Gastroesophageal sphincter (tissue), 4 donors: ENCODE measurements around the gene P2RY14. TPM values are rescaled to one million over a fixed set of nuclear protein-coding genes. Genes with fewer than 3 reads are reported as not detected.
"Not testable (repeated sequence)": the region's sequence is repeated elsewhere in the genome, so short reads cannot be mapped to it uniquely, and the experiment has no call there.

Experiments
- ATAC-seq: fragments of 150-250 bp; one replicate; pipeline ENCODE4 v1.9.1; 2016; ENCODE audit warnings: mild to moderate bottlenecking, moderate library complexity
- H3K27ac ChIP-seq, 4 donors: fragments of 200-600 bp; sonication (generic) in 3 of 4; 1 replicate in 3 of 4; 2 replicates in 1 of 4; pipeline ENCODE4 v1.5.1; 2016 to 2019
- H3K27me3 ChIP-seq: fragments of 200-600 bp; sonication (generic); one replicate; pipeline ENCODE4 v1.5.1; 2019
- H3K36me3 ChIP-seq, 2 donors: fragments of 200-600 bp; sonication (generic); one replicate each; pipeline ENCODE4 v1.5.1; 2019; ENCODE audit warnings: control low read depth in 1 of 2
- H3K4me1 ChIP-seq, 3 donors: fragments of 200-600 bp; sonication (generic); 1 replicate in 2 of 3; 2 replicates in 1 of 3; pipeline ENCODE4 v1.5.1; 2016 to 2019; ENCODE audit warnings: control low read depth in 2 of 3
- H3K4me3 ChIP-seq, 2 donors: fragments of 200-600 bp; sonication (generic); one replicate each; pipeline ENCODE4 v1.5.1; 2019; ENCODE audit warnings: mild to moderate bottlenecking in 1 of 2, moderate library complexity in 1 of 2
- H3K9me3 ChIP-seq, 3 donors: fragments of 200-600 bp; sonication (generic); one replicate each; pipeline ENCODE4 v1.5.1; 2017 to 2019; ENCODE audit warnings: control low read depth in 2 of 3
- EP300 ChIP-seq: sonication (generic); formaldehyde crosslinking; IDR thresholded peaks from one replicate; pipeline ENCODE4 v1.6.1; 2017; ENCODE audit warnings: antibody characterized with exemption, mild to moderate bottlenecking
- POLR2A ChIP-seq, 2 donors: fragments of 450-650 bp; IDR thresholded peaks; one replicate each; pipeline ENCODE4 v1.6.1; 2017; ENCODE audit warnings: antibody characterized with exemption in 2 of 2, mild to moderate bottlenecking in 2 of 2, moderate library complexity in 1 of 2
- POLR2AphosphoS5 ChIP-seq: sonication (generic); formaldehyde crosslinking; IDR thresholded peaks from one replicate; pipeline ENCODE4 v1.6.1; 2017; ENCODE audit warnings: antibody characterized with exemption
- WGBS, 2 donors: methylation state at CpG; one replicate each; pipeline ENCODE4 v1.1.5; 2018; ENCODE audit warnings: low coverage in 1 of 2; 5-methylcytosine and 5-hydroxymethylcytosine counted together
- total RNA-seq, 4 donors: library from RNA; depleted of rRNA; stranded (reverse); fragments of >200 nt; gene quantifications; one replicate each; pipeline ENCODE4 v1.1.0, GENCODE V29; 2016
- TF ChIP-seq, protein P1 (sequence below), 4 experiments: fragments of 200-600 bp in 2 of 4; fragments of 450-650 bp in 2 of 4; sonication (generic) in 1 of 4; IDR thresholded peaks; one replicate each; pipeline ENCODE4 v1.5.1; 2017 to 2019; ENCODE audit warnings: antibody characterized with exemption in 4 of 4, mild to moderate bottlenecking in 2 of 4, moderate library complexity in 2 of 4

The P2RY14 gene
- total RNA-seq, 4 donors from 2014 or later, result 1.8 to 90.5 (median 16.2) TPM

DNA sequence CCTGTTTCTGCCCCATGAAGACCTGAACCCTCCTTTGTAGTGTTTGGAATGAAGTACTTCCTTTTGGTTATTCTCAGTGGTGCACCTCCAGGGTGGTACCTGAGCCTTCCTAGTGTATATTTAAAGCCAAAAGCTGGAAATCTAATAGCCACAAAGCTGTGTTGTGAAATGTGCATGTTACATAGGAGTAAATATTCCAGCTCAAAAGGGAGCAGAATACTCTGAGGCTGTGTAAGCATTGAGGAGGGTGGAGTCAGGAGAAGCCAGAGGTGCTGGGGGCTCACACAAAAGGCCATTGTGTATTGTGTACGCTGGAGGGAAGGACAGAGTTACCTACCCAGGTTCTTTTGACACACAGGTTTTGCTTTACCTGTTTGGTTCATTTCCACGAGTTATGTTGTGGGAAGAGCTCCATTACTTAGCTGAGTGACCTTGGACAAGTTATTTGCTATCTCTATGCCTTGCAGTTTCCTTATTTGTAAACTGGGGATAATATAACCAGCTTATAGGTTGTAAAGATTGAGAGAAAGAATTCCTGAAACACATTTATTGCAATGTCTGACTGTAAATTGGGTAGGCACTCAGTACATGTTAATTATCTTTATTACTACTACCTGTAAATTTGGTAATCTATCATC, 100.0 kb downstream of the P2RY14 start:
- Histone ChIP-seq H3K4me3 (no peak overlapping the region), H3K4me1 (no peaks in the 10 kb centered on the region), H3K36me3 (no peaks in the 10 kb centered on the region), H3K9me3 (no peaks in the 10 kb centered on the region), H3K27me3 (no peaks in the 10 kb centered on the region), H3K27ac (no peak overlapping the region)
- ATAC-seq, result no peak
- TF ChIP-seq, protein P1, sequence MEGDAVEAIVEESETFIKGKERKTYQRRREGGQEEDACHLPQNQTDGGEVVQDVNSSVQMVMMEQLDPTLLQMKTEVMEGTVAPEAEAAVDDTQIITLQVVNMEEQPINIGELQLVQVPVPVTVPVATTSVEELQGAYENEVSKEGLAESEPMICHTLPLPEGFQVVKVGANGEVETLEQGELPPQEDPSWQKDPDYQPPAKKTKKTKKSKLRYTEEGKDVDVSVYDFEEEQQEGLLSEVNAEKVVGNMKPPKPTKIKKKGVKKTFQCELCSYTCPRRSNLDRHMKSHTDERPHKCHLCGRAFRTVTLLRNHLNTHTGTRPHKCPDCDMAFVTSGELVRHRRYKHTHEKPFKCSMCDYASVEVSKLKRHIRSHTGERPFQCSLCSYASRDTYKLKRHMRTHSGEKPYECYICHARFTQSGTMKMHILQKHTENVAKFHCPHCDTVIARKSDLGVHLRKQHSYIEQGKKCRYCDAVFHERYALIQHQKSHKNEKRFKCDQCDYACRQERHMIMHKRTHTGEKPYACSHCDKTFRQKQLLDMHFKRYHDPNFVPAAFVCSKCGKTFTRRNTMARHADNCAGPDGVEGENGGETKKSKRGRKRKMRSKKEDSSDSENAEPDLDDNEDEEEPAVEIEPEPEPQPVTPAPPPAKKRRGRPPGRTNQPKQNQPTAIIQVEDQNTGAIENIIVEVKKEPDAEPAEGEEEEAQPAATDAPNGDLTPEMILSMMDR (IDR thresholded peaks at IDR 0.05), result no peak
- TF ChIP-seq POLR2A (IDR thresholded peaks at IDR 0.05), result no peak
- TF ChIP-seq POLR2AphosphoS5, result no peak
- TF ChIP-seq EP300, result no peak
- 83 to 95% methylated on average over 2 of the region's 2 CpGs for WGBS, 2 donors

DNA sequence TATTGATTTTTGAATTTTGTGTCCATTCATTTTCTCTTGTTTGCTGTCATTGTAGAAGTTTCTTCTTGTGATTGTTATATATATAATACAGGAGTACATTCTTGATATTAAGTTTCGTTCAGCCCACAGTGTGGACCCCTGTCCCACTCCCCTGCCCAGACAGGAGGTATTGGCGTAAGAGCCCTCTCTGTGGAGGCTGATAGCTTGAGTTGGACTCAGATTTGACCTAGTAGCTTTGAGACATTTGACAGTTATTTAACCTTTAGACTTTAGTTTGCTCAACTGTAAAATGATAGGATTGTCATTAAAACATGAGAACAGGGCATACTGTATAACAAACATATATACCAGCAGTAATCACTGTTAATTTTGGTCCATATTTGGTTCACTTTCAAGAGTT, 102.4 kb downstream of the P2RY14 start:
- no peaks in the 10 kb centered on the region for H3K9me3 ChIP-seq
- H3K36me3 ChIP-seq, result no peaks in the 10 kb centered on the region
- no peak for ATAC-seq
- TF ChIP-seq POLR2AphosphoS5 (no peak), POLR2A (IDR thresholded peaks at IDR 0.05) (no peak), EP300 (no peak)
- no peak overlapping the region for H3K4me3 ChIP-seq
- H3K27ac ChIP-seq, result no peak overlapping the region
- no peaks in the 10 kb centered on the region for H3K27me3 ChIP-seq
- no peaks in the 10 kb centered on the region for H3K4me1 ChIP-seq
- WGBS, 2 donors, result 86 to 95% methylated on average over 1 to 2 of the region's 2 CpGs

DNA sequence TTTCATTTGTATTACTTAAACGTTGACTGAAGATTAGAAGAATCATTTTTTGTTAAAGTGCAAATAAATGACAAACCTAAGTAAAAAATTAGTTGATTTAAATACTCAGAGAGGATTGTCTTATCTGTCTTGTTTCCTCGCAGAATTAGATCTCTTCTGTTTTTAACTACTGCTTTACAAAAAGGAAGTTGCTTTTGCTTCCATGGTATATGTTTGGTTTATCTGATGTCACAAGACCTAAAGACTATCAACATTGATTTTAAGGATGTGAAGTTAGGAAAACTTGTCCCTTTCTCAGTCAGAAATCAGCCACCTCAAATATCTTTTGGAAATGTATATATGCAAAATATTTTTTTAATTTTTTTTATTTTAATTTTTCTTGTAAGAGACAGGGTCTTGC, 104.0 kb downstream of the P2RY14 start:
- no peak for ATAC-seq
- WGBS, 2 donors, result 48 to 63% methylated on average over 2 of the region's 2 CpGs
- no peak for TF ChIP-seq POLR2AphosphoS5
- no peak for TF ChIP-seq POLR2A (IDR thresholded peaks at IDR 0.05)
- TF ChIP-seq EP300, result no peak
- TF ChIP-seq, protein P1 (IDR thresholded peaks at IDR 0.05), result no peak

DNA sequence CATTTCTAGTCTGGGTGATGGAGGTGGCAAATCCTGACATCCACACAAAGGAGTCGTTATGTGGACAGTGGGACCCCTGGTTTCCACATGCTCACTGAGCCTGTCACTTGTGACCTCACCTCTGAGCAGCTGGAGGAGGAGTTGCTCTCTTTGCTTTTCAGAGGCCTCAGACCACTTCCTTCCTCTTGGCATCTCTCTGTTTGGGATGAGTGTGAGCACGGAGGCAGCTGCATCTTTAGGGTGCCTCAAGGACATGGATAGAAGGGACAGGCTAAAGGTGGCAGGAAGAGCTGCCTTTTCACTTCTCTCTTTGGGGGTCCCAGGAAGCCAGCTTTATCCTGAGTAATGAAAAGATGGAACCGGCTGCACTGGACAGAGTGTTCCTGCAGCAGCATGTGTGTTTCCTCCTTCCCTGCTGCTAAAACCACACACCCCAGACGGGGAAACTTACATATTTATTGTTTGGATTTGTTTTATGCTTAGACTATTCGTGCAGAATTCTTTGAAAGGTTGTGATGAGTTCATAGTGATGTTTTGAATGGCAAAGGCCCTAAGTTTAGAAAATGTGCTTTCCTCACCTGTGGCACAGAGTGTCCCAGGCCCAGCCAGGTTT, 107.1 kb downstream of the P2RY14 start:
- WGBS, 2 donors, result 65 to 73% methylated on average over 3 to 4 of the region's 5 CpGs
- ATAC-seq, result peak; percentile 56
- H3K27ac ChIP-seq, result peak overlapping the region in 3 of 4 donors; percentile 0 to 65 (median 13)

More for the DNA sequence above, 104.0 kb downstream of the P2RY14 start:
- no peaks in the 10 kb centered on the region for H3K36me3 ChIP-seq
- H3K4me1 ChIP-seq, result no peaks in the 10 kb centered on the region
- no peaks in the 10 kb centered on the region for H3K27me3 ChIP-seq
- H3K27ac ChIP-seq, result no peak overlapping the region
- no peak overlapping the region for H3K4me3 ChIP-seq
- H3K9me3 ChIP-seq, result no peaks in the 10 kb centered on the region

DNA sequence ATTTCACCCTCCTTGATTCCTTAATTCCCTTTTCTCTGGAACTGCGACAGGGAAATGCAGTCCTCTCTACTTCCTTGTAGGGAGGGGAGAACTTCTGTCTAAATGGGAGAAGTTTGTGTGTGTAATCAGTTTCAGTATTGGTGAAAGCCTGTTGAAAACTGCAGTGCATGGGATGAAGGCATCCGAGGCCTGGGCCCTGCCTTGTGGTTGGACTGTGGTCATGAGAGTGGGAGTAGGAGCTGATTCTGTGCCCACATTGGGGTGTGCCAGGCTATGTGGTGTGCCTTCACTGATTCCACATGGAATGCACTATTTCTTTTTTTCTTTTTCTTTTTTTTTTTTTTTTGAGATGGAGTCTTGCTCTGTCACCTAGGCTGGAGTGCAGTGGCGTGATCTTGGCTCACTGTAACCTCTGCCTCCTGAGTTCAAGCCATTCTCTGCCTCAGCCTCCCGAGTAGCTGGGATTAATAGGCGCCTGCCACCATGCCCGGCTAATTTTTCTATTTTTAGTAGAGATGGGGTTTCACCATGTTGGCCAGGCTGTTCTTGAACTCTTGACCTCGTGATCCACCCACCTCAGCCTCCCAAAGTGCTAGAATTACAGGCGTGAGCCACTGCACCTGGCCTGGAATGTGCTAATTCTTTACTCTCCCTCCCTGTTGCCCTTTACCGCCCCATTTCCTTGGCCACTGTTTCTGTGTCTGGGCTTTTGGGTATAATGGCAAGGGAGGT, 108.2 kb downstream of the P2RY14 start:
- not testable (repeated sequence) for H3K4me3 ChIP-seq, H3K4me1 ChIP-seq, H3K27me3 ChIP-seq, H3K9me3 ChIP-seq, H3K36me3 ChIP-seq
- H3K27ac ChIP-seq, result peak overlapping the region in 3 of 4 donors; percentile 1 to 65 (median 13)
- ATAC-seq, result peak; percentile 67
- 87 to 100% methylated on average over 1 to 5 of the region's 9 CpGs for WGBS, 2 donors

More for the DNA sequence above, 107.1 kb downstream of the P2RY14 start:
- H3K4me1 ChIP-seq, result no peaks in the 10 kb centered on the region
- no peaks in the 10 kb centered on the region for H3K9me3 ChIP-seq
- no peak overlapping the region for H3K4me3 ChIP-seq
- TF ChIP-seq POLR2AphosphoS5 (no peak), EP300 (no peak), POLR2A (IDR thresholded peaks at IDR 0.05) (no peak)
- TF ChIP-seq, protein P1 (IDR thresholded peaks at IDR 0.05), result no peak
- H3K27me3 ChIP-seq, result no peaks in the 10 kb centered on the region
- H3K36me3 ChIP-seq, result no peaks in the 10 kb centered on the region
